Ectodermal cell (in vitro differentiated cells): ENCODE measurements around the gene HOXB2.

Experiments used
- H3K27ac ChIP-seq: 2 replicates; pipeline ENCODE4 v1.7.0; 2013; ENCODE audit warnings: mild to moderate bottlenecking, low read depth, low read length; ENCODE audit not compliant: insufficient read depth, poor library complexity, severe bottlenecking
- H3K27me3 ChIP-seq: 2 replicates; pipeline ENCODE4 v1.7.0; 2013; ENCODE audit warnings: mild to moderate bottlenecking, low read length; ENCODE audit not compliant: insufficient read depth, control insufficient read depth, poor library complexity, severe bottlenecking
- H3K36me3 ChIP-seq: one replicate; pipeline ENCODE4 v1.7.0; 2013; ENCODE audit warnings: low read length; ENCODE audit not compliant: control insufficient read depth, insufficient read depth
- H3K4me1 ChIP-seq: one replicate; pipeline ENCODE4 v1.7.0; 2013; ENCODE audit warnings: low read length; ENCODE audit not compliant: control insufficient read depth, insufficient read depth
- H3K4me3 ChIP-seq: 2 replicates; pipeline ENCODE4 v1.7.0; 2013; ENCODE audit warnings: low read depth, low read length, control low read depth; ENCODE audit not compliant: insufficient read depth
- H3K9me3 ChIP-seq: 2 replicates; pipeline ENCODE4 v1.7.0; 2013; ENCODE audit warnings: mild to moderate bottlenecking, low read length, moderate library complexity; ENCODE audit not compliant: control insufficient read depth
- WGBS, 2 experiments: methylation state at CpG; one replicate each; pipeline ENCODE4 v1.1.7; 2013; ENCODE audit warnings: missing lambda C conversion rate in 2 of 2; 5-methylcytosine and 5-hydroxymethylcytosine counted together

Gene HOXB2

GRCh38 chr17:48551596-48552465 is 6.9 kb upstream of the HOXB2 start:
- H3K27ac ChIP-seq, result no peak overlapping the region
- 4 to 7% methylated on average over 47 of the region's 47 CpGs for WGBS, 2 experiments
- no peaks in the 10 kb centered on the region for H3K36me3 ChIP-seq
- no peak overlapping the region for H3K4me3 ChIP-seq
- H3K4me1 ChIP-seq, result no peaks in the 10 kb centered on the region
- H3K27me3 ChIP-seq, result peaks cover 100% of the 10 kb centered on the region
- H3K9me3 ChIP-seq, result no peaks in the 10 kb centered on the region

- peaks cover 5% of the 10 kb centered on the region for H3K4me1 ChIP-seq
- WGBS, 2 experiments, result 6 to 10% methylated on average over 17 to 19 of the region's 19 CpGs
- H3K36me3 ChIP-seq, result no peaks in the 10 kb centered on the region
- no peaks in the 10 kb centered on the region for H3K9me3 ChIP-seq
- no peak overlapping the region for H3K27ac ChIP-seq
- no peak overlapping the region for H3K4me3 ChIP-seq
- peaks cover 100% of the 10 kb centered on the region for H3K27me3 ChIP-seq
These were observed 6.3 kb upstream of the HOXB2 start for GRCh38 chr17:48551214-48551555.

- 2 to 3% methylated on average over 70 of the region's 70 CpGs for WGBS, 2 experiments
- Histone ChIP-seq H3K4me1 (peaks cover 7% of the 10 kb centered on the region), H3K9me3 (no peaks in the 10 kb centered on the region), H3K36me3 (no peaks in the 10 kb centered on the region), H3K27ac (no peak overlapping the region), H3K4me3 (peak overlapping the region; percentile 14), H3K27me3 (peaks cover 100% of the 10 kb centered on the region)
These were observed 5.7 kb upstream of the HOXB2 start for GRCh38 chr17:48550502-48551213.

- Histone ChIP-seq H3K4me1 (peaks cover 7% of the 10 kb centered on the region), H3K36me3 (no peaks in the 10 kb centered on the region), H3K27me3 (peaks cover 100% of the 10 kb centered on the region), H3K9me3 (no peaks in the 10 kb centered on the region), H3K27ac (no peak overlapping the region), H3K4me3 (no peak overlapping the region)
- 10 to 16% methylated on average over 18 of the region's 18 CpGs for WGBS, 2 experiments
These were observed 5.1 kb upstream of the HOXB2 start for GRCh38 chr17:48549914-48550501.

GRCh38 chr17:48549281-48549630 is 4.3 kb upstream of the HOXB2 start:
- Histone ChIP-seq H3K27me3 (peaks cover 100% of the 10 kb centered on the region), H3K4me3 (no peak overlapping the region), H3K36me3 (no peaks in the 10 kb centered on the region), H3K27ac (no peak overlapping the region), H3K9me3 (no peaks in the 10 kb centered on the region), H3K4me1 (peaks cover 7% of the 10 kb centered on the region)
- 4 to 10% methylated on average over 3 of the region's 3 CpGs for WGBS, 2 experiments

- no peaks in the 10 kb centered on the region for H3K36me3 ChIP-seq
- 10 to 11% methylated on average over 3 to 6 of the region's 6 CpGs for WGBS, 2 experiments
- no peak overlapping the region for H3K4me3 ChIP-seq
- H3K27ac ChIP-seq, result peak overlapping the region; percentile 13
- no peaks in the 10 kb centered on the region for H3K9me3 ChIP-seq
- peaks cover 100% of the 10 kb centered on the region for H3K27me3 ChIP-seq
- peaks cover 7% of the 10 kb centered on the region for H3K4me1 ChIP-seq
These were observed 3.8 kb upstream of the HOXB2 start for GRCh38 chr17:48548523-48549280.

- peaks cover 100% of the 10 kb centered on the region for H3K27me3 ChIP-seq
- 26 to 29% methylated on average over 20 of the region's 24 CpGs for WGBS, 2 experiments
- no peak overlapping the region for H3K4me3 ChIP-seq
- H3K27ac ChIP-seq, result no peak overlapping the region
- peaks cover 7% of the 10 kb centered on the region for H3K4me1 ChIP-seq
- no peaks in the 10 kb centered on the region for H3K36me3 ChIP-seq
- H3K9me3 ChIP-seq, result no peaks in the 10 kb centered on the region
These were observed 3.1 kb upstream of the HOXB2 start for GRCh38 chr17:48547808-48548522.

GRCh38 chr17:48546924-48547807 is 2.3 kb upstream of the HOXB2 start:
- Histone ChIP-seq H3K9me3 (no peaks in the 10 kb centered on the region), H3K27me3 (peaks cover 100% of the 10 kb centered on the region), H3K4me1 (peaks cover 7% of the 10 kb centered on the region), H3K27ac (peak overlapping the region; percentile 68), H3K4me3 (peak overlapping the region; percentile 27), H3K36me3 (no peaks in the 10 kb centered on the region)
- WGBS, 2 experiments, result 17 to 24% methylated on average over 9 of the region's 10 CpGs
